Heart left ventricle (tissue), 16 donors: Measurements from ENCODE around the gene ARF6. TPM values are rescaled to one million over a fixed set of nuclear protein-coding genes. Genes with fewer than 3 reads are reported as not detected.

ENCODE experiments used
- ATAC-seq, 4 donors: fragments of 200-7000 bp; cut with Tn5 transposase; one replicate each; pipeline ENCODE4 v1.9.1; 2020 to 2022; ENCODE audit warnings: moderate library complexity in 4 of 4, mild to moderate bottlenecking in 3 of 4, moderate number of reproducible peaks in 1 of 4
- DNase-seq, 5 donors: peaks; one replicate each; pipeline ENCODE4 v3.0.0-alpha.2; 2020
- H3K27ac ChIP-seq, 12 donors: fragments of 200-600 bp; sonication (generic) in 4 of 12; one replicate each; pipeline versions ENCODE4 v1.5.0 to v1.8.0; 2016 to 2022; ENCODE audit warnings: mild to moderate bottlenecking in 2 of 12
- H3K27me3 ChIP-seq, 9 donors: fragments of 200-600 bp; sonication (generic) in 2 of 9; one replicate each; pipeline versions ENCODE4 v1.5.1 to v1.8.0; 2016 to 2022; ENCODE audit warnings: mild to moderate bottlenecking in 3 of 9
- H3K36me3 ChIP-seq, 9 donors: fragments of 200-600 bp; sonication (generic) in 2 of 9; one replicate each; pipeline versions ENCODE4 v1.5.0 to v1.8.0; 2018 to 2022; ENCODE audit warnings: mild to moderate bottlenecking in 2 of 9
- H3K4me1 ChIP-seq, 12 donors: fragments of 200-600 bp; sonication (generic) in 4 of 12; one replicate each; pipeline versions ENCODE4 v1.5.0 to v1.8.0; 2016 to 2022; ENCODE audit warnings: mild to moderate bottlenecking in 3 of 12
- H3K4me3 ChIP-seq, 12 donors: fragments of 200-600 bp; sonication (generic) in 4 of 12; one replicate each; pipeline versions ENCODE4 v1.5.0 to v1.8.0; 2017 to 2022; ENCODE audit warnings: mild to moderate bottlenecking in 9 of 12, moderate library complexity in 4 of 12
- H3K9me3 ChIP-seq, 12 donors: fragments of 200-600 bp; sonication (generic) in 4 of 12; one replicate each; pipeline versions ENCODE4 v1.5.0 to v1.8.0; 2016 to 2022; ENCODE audit warnings: mild to moderate bottlenecking in 1 of 12
- POLR2A ChIP-seq, 2 donors: fragments of 450-650 bp; IDR thresholded peaks; one replicate each; pipeline ENCODE4 v1.6.1; 2017; ENCODE audit warnings: antibody characterized with exemption in 2 of 2, mild to moderate bottlenecking in 2 of 2, moderate library complexity in 2 of 2
- WGBS, 4 donors: extraction: QIAGEN DNeasy Blood & Tissue Kit in 2 of 4; methylation state at CpG; one replicate each; pipeline versions ENCODE4 v1.1.5 to v1.1.7; 2013 to 2018; 5-methylcytosine and 5-hydroxymethylcytosine counted together
- intact Hi-C, 10 donors: fragments of 100-400 bp; cut with DNase I; formaldehyde crosslinking; loops; one replicate each; pipeline versions ENCODE4 v1.11.1 to v1.14.2; 2022
- polyA plus RNA-seq, 2 donors: library from polyadenylated mRNA; stranded (reverse); fragments of 200-250 nt; gene quantifications; one replicate each; pipeline ENCODE4 v1.2.3, GENCODE V29; 2013
- total RNA-seq, 9 donors: library from RNA; depleted of rRNA in 2 of 9; stranded (reverse); fragments of >200 nt in 2 of 9; fragmentation: NEBNext Ultra II Directional in 3 of 9; extraction: Animal tissue kit (Norgen Biotek cat#: 25700) in 3 of 9; gene quantifications; one replicate each; pipeline versions ENCODE4 v1.1.0 to v1.2.4, GENCODE V29; 2016 to 2023
- TF ChIP-seq, protein P1 (sequence below), 12 donors: fragments of 200-600 bp; sonication (generic) in 4 of 12; IDR thresholded peaks; one replicate each; pipeline versions ENCODE4 v1.5.0 to v1.8.0; 2018 to 2022; ENCODE audit warnings: antibody characterized with exemption in 12 of 12, mild to moderate bottlenecking in 5 of 12
- donor health status: ischemic (EF 13 %, LVEDD 7.1; RV severe dilation, severe dysfunction).
- donor health status: healthy with polysubstance abuse.
- donor health status: DM: no; HTN: yes; CAD: no.
- donor health status: DM: no; HTN: no; CAD: no.
- donor health status: ischemic (EF 25% LVEDD 6.9; RV normal size, moderate dysfunction).
- donor health status: ischemic (EF 25% LVEDD 5.7; RV mildly dilated, moderate dysfunction).
- donor health status: healthy.
- donor health status: DM: yes; HTN: yes; CAD: no.
- donor health status: ischemic (EF 35%, LVEDD 5.7; RV mildly dilated, moderate dysfunction).
- donor health status: nonischemic (EF 11% LVEDD 7.7; RV severe dilation, severe dysfunction).
- donor health status: DM: yes; HTN: yes; CAD: no.
- donor health status: PGD.
- donor health status: ischemic (EF 29% LVEDD 5.4; RV normal size, mild dysfunction).
- donor health status: nonischemic (EF 23%, LVEDD 6.1; RV moderate dilation, normal function).

Gene ARF6
- total and polyA plus RNA-seq, 11 donors = 12.0 to 49.3 (median 27.4) TPM

- no peaks in the 10 kb centered on the region for H3K36me3 ChIP-seq
- H3K27ac ChIP-seq = no peak overlapping the region
- H3K27me3 ChIP-seq = no peaks in the 10 kb centered on the region
- ATAC-seq (no peak), DNase-seq (no peak)
- TF ChIP-seq, protein P1, sequence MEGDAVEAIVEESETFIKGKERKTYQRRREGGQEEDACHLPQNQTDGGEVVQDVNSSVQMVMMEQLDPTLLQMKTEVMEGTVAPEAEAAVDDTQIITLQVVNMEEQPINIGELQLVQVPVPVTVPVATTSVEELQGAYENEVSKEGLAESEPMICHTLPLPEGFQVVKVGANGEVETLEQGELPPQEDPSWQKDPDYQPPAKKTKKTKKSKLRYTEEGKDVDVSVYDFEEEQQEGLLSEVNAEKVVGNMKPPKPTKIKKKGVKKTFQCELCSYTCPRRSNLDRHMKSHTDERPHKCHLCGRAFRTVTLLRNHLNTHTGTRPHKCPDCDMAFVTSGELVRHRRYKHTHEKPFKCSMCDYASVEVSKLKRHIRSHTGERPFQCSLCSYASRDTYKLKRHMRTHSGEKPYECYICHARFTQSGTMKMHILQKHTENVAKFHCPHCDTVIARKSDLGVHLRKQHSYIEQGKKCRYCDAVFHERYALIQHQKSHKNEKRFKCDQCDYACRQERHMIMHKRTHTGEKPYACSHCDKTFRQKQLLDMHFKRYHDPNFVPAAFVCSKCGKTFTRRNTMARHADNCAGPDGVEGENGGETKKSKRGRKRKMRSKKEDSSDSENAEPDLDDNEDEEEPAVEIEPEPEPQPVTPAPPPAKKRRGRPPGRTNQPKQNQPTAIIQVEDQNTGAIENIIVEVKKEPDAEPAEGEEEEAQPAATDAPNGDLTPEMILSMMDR (IDR thresholded peaks at IDR 0.05) = no peak
- TF ChIP-seq POLR2A (IDR thresholded peaks at IDR 0.05) = no peak
- H3K9me3 ChIP-seq = no peaks in the 10 kb centered on the region
- intact Hi-C loops = no loop called here
- peaks cover 0 to 39% (median 0%) of the 10 kb centered on the region in 12 donors for H3K4me1 ChIP-seq
- H3K4me3 ChIP-seq = no peak overlapping the region
Measured at GRCh38 chr14:49904270-49904669, 11.4 kb downstream of the ARF6 start.

GRCh38 chr14:49905989-49906388 lies 13.1 kb downstream of the ARF6 start:
- Histone ChIP-seq H3K4me3 (no peak overlapping the region), H3K4me1 (peaks cover 0 to 33% (median 0%) of the 10 kb centered on the region in 12 donors), H3K9me3 (no peaks in the 10 kb centered on the region), H3K27me3 (no peaks in the 10 kb centered on the region), H3K36me3 (no peaks in the 10 kb centered on the region), H3K27ac (peak overlapping the region in 1 of 12 donors; percentile 15)
- DNase-seq = no peak
- no peak for TF ChIP-seq POLR2A (IDR thresholded peaks at IDR 0.05)
- TF ChIP-seq, protein P1 (IDR thresholded peaks at IDR 0.05) = no peak
- intact Hi-C loops = no loop called here
- no peak for ATAC-seq
- 69 to 77% (median 70%) methylated on average over 7 of the region's 7 CpGs for WGBS, 4 donors

- Histone ChIP-seq H3K36me3 (no peaks in the 10 kb centered on the region), H3K27me3 (no peaks in the 10 kb centered on the region), H3K4me1 (peaks cover 0 to 44% (median 2%) of the 10 kb centered on the region in 12 donors), H3K9me3 (no peaks in the 10 kb centered on the region), H3K4me3 (no peak overlapping the region), H3K27ac (peak overlapping the region in 3 of 12 donors; percentile 54 to 85 (median 60))
- no peak for DNase-seq
- 66 to 77% (median 70%) methylated on average over 5 of the region's 5 CpGs for WGBS, 4 donors
- TF ChIP-seq, protein P1 (IDR thresholded peaks at IDR 0.05) = no peak
- TF ChIP-seq POLR2A (IDR thresholded peaks at IDR 0.05) = no peak
- intact Hi-C loops = no loop called here
- ATAC-seq = no peak
Measured at GRCh38 chr14:49907186-49907585, 14.3 kb downstream of the ARF6 start.

GRCh38 chr14:49908433-49908782 lies 15.5 kb downstream of the ARF6 start:
- peak overlapping the region in 7 of 12 donors; percentile 0 to 85 (median 26) for H3K27ac ChIP-seq

More at GRCh38 chr14:49908433-49908782, 15.5 kb downstream of the ARF6 start:
- TF ChIP-seq, protein P1 (IDR thresholded peaks at IDR 0.05) = no peak
- no peak for TF ChIP-seq POLR2A (IDR thresholded peaks at IDR 0.05)
- peaks cover 0 to 46% (median 2%) of the 10 kb centered on the region in 12 donors for H3K4me1 ChIP-seq
- intact Hi-C loops = no loop called here
- 0 to 4% (median 0%) methylated on average over 1 of the region's 1 CpG for WGBS, 4 donors
- ATAC-seq (no peak), DNase-seq (no peak)
- H3K9me3 ChIP-seq = no peaks in the 10 kb centered on the region
- H3K27me3 ChIP-seq = no peaks in the 10 kb centered on the region
- no peak overlapping the region for H3K4me3 ChIP-seq
- no peaks in the 10 kb centered on the region for H3K36me3 ChIP-seq
